CD1c-positive myeloid dendritic cell (primary cell): ENCODE measurements around the gene CYB5A.
A peak's percentile ranks its signal among the peaks of the same experiment; 100 is the strongest.

Experiments
- DNase-seq: peaks from one replicate; pipeline ENCODE4 v3.0.0-alpha.2; 2016; ENCODE audit errors: extremely low spot score

The CYB5A gene

DNA sequence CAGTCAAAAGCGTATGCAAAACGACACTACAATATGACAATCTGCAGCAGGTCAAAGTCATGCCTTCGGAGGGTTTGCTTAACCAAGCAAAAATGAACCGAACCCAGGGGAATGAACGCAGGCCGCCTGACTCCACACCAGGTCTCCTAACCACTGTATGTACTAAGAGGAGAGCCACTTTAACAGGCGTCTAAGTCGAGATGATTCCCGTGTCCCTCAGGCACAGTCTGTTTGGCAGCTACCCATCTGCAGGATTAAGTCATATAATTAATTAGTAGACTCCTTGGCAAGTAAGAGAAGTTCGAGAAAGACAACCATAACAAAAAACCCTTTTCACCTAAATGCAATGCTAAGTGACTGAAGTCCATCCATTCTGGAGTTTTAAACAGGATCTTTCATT is 15.2 kb downstream of the CYB5A start:
- no peak for DNase-seq

- DNase-seq, result no peak
Observed at GRCh38 chr18:74275736-74276135, 16.0 kb downstream of the CYB5A start.

- no peak for DNase-seq
Observed at GRCh38 chr18:74274700-74275099, 17.1 kb downstream of the CYB5A start.

GRCh38 chr18:74273394-74273793 is 18.4 kb downstream of the CYB5A start:
- no peak for DNase-seq

DNA sequence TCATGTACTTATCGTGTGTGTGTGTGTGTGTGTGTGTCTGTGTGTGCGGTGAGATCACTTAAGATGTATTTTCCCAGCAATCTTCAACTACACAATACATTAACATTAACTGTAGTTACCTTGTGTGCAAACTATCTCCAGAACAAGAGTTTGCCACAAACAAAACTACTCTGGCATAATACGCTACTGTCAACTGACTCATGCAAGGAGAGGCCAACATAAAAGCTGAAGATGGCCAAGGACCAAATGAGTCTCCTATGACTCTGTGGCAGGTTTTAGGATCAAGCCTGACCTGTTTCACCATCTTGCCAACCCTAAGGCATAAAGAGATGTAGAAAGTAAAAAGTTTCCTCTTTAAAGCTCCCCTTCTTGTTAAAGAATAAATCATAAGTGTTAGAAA is 20.1 kb downstream of the CYB5A start:
- DNase-seq, result no peak

DNA sequence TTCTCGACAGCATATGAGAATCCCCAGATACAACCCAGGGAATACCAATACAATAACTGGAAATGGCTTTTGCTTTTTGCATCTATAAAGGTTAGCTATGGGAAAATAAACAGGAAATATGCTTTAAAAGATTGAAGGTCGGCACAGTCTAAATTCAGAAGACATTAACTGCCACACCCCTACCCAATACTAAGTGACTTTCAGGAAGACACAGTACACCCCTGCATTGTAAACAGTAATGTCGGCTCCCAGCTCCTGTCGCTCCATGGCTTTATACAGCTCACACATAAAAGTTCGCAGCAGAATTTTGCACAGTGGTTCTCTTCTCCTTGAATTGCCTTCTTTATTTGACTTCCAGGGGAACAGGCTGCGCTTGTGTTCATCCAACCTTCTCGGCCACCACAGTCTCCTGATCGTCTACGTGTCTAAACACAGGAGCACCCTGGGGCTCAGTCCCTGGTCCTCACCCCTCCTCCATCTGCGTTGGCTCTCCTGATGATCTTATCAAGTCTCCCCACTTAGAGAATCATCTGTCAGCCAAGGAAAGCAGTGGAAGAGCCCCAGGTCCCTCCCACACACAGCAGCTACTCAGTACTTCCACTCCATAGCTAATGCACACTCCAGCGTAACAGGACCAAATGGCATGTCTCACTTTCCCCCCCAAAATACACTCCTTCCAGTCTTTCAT is 22.7 kb downstream of the CYB5A start:
- DNase-seq, result no peak

DNA sequence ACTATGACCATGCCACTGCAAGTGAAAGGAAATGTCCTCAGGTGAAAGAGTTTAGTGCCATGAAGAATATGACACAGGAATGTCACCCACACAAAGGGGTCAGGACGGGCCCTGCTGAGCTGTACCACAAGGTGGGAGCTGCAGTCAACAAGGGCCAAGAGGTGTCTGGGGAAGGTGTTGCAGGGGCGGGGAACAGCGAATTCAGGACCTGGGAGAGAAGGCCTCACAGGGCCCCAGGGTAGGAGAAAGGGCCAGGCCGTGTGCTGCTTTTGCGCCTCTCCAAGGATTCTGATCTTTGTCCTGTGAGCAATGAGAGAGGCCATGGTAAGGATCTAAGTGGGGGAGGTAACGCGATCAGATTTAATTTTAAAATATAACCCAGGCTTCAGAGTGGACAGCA is 23.6 kb downstream of the CYB5A start:
- no peak for DNase-seq

- no peak for DNase-seq
Observed at GRCh38 chr18:74266161-74266560, 25.6 kb downstream of the CYB5A start.

GRCh38 chr18:74265546-74266098 is 26.1 kb downstream of the CYB5A start:
- no peak for DNase-seq

DNA sequence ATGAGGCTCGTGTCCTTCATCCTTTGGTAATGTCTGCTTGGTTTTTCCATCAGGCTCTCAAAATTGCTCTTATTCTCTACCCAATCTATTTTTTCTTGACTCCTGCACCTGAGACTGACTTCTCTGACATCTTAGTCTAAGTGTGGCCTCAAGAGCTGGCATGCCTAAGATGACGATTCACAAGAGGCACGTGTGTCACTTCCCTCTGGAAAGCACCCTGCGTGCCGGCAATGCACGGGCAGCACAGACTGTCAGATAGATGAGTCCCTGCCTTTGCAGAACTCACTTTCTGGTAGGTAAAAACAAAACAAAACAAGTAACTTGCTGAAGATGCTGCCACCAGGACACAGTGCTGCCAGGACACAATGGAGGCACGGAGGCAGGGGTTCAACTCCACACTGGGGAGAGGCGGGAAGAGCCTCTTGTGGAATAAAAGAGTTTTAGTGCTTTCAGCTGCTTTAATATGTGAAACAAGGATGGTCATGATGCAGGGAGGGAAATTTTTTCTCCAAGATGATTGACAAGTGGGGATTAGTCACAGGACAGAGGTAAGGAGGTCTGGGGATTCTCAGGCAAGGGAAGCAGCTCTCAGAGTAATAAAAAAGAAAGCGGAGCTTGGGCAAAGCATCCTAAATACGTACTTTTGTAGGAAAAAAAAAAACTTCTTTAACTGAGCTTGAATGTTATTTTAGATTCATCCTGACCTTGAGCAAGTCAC is 27.3 kb downstream of the CYB5A start:
- DNase-seq, result peak; percentile 15

GRCh38 chr18:74261053-74261713 is 30.6 kb downstream of the CYB5A start:
- DNase-seq, result no peak

DNA sequence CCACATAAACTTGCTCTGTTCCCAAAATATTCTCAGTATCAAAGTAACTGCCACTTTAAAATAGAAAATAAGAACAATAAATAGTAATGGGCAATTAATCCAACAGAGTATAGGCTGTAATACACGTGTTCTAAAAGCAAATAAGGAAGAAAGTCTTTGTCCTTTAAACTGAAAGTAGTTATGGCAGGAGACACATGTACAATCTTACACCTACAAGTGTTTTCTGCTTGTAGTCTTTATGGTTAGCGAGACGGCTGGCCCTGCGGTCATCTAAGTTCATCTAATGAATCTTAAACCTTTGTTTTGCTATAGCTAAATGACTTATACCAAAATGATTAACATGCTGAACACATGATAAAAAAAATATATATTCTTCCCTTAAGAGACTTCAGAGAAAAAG is 32.4 kb downstream of the CYB5A start:
- DNase-seq, result no peak

- DNase-seq, result no peak
Observed at GRCh38 chr18:74257083-74257482, 34.7 kb downstream of the CYB5A start.

GRCh38 chr18:74256190-74256589 is 35.6 kb downstream of the CYB5A start:
- no peak for DNase-seq

DNA sequence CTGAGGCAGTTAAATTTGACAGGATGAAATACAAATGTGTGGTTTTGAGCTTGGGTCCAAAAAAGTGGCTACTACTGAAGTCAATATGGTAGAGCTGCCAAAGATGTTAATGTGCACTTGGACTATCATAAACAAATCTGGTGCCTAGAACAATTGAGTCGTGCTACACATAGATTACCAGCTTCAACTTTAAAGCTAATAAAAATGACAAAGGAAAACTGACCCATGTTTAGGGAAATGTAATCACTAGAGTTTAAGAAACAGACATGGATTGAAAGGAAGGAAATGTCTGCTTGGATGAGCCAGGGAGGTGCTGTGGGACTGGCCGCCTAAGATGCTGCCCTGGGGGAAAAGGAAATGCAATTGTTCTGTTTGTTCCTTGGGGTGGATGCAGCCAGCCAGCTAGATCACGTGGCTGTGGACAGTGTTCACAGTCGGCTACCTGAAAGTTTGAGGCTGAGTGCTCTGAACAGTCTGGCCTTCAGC is 36.6 kb downstream of the CYB5A start:
- no peak for DNase-seq

GRCh38 chr18:74252039-74252395 is 39.7 kb downstream of the CYB5A start:
- peak; percentile 49 for DNase-seq

GRCh38 chr18:74251297-74252038 is 40.3 kb downstream of the CYB5A start:
- DNase-seq, result peak; percentile 64

GRCh38 chr18:74250131-74250530 is 41.6 kb downstream of the CYB5A start:
- DNase-seq, result no peak

DNA sequence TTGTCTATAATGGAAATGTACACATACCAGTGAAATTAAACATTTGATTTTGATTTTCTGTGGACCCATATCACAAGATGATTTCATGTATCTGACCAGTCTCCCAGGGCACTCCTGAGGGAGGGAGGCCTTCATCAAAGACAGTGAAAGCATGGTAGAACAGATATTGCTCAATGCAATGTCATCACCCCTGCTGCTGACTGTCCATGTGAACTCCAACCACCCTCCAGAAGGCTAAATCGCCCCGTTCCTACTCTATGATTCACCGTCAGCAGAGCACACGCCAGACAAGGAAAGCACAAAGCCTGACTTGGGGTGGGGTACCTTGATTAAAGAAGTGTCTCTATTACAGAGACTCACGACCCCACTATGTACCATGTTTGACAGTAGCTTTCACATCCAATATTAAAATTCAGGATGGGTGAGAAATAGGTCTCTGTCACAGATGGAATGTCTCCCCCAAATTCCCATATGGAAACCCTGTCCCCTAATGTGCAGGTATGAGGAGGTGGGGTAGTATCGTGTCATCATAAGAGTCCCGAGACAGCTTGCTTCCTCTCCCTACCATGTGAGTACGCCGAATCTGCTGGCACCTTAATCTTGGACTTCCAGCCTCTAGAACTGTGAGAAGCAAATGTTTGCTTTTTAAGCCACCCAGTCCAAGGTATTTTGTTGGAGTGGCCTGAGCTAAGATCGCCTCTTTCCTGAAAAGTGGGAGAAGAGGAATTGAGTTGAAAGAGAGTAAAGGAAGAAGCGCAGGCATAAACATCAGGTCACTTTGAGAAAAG is 42.4 kb downstream of the CYB5A start:
- peak; percentile 55 for DNase-seq

DNA sequence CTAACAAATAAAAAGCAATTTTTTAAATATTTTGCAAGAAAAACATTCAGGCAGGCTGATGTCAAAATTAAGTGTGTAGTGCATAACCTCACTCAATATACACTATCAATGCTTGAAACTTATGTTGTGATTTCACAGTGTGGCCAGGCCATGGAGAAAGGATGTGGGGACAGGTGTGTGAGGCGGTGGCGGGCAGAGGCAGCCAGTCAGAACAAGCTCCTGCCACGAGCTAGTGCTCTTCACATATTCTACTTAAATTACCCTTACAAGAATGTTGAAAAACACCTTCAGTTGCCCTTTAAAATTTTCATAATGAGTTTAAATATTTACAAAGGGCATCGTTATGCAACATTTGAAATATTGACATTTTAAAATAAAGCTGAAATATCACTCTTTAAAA is 43.2 kb downstream of the CYB5A start:
- no peak for DNase-seq

DNA sequence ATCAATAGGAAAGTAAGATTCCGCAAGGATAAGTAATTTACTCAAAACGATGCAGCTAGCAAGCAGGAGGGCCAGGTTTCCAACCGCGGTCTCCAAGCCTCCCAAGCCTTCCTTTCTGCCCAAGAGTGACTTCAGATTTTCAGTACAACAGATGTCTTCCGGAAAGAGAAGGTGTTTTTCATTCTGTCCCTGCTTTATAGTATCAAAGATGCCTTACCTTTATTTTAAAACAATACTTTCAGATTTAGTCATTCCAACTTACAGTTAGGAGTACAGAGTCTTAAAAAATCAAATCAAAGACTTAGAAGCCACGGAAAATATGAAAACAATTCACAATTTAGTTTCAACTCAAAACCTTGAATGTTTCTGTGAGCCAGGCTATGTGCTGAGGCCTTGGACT is 43.6 kb downstream of the CYB5A start:
- DNase-seq, result no peak
